ENCODE results near the gene TRAK1. TPM values are rescaled to one million over a fixed set of nuclear protein-coding genes. Genes with fewer than 3 reads are reported as not detected.
"Not testable (repeated sequence)": the region's sequence is repeated elsewhere in the genome, so short reads cannot be mapped to it uniquely, and the experiment has no call there.

The TRAK1 gene
- total RNA-seq = 49.6 TPM
- long read RNA-seq, full-length matches to known transcripts = 5 of 82 reads
- long read RNA-seq, partial matches to known transcripts = 55 of 82 reads
- long read RNA-seq, other reads (novel, unspliced or antisense) = 22 of 82 reads

- H3K27ac ChIP-seq = peak within 1 kb of the TSS; percentile 49
- no peak for TF ChIP-seq CTCF (IDR thresholded peaks at IDR 0.05)
- peaks cover 26% of the 10 kb centered on the region for H3K36me3 ChIP-seq
- ATAC-seq (no peak), DNase-seq (no peak)
- H3K4me1 ChIP-seq = no peaks in the 10 kb centered on the region
- H3K4me3 ChIP-seq = peak within 1 kb of the TSS; percentile 5
- no peaks in the 10 kb centered on the region for H3K9me3 ChIP-seq
- intact Hi-C loops (cut with DNase I) = loop anchor here (10.0 kb wide), 1 partner anchor 196 kb away; no protein-coding TSS in a partner anchor
- H3K27me3 ChIP-seq = no peaks in the 10 kb centered on the region
Observed at GRCh38 chr3:42090973-42091731, at the start of gene TRAK1. Gene TRAK1 (plus strand): TSS chr3:42091357. CDS start chr3:42091470, 113 bp downstream.

- peaks cover 27% of the 10 kb centered on the region for H3K4me1 ChIP-seq
- no peak for TF ChIP-seq CTCF (IDR thresholded peaks at IDR 0.05)
- intact Hi-C loops (cut with DNase I) = no loop called here
- no peak for DNase-seq
- ATAC-seq = peak; percentile 13
- H3K27ac ChIP-seq = peak overlapping the region; percentile 38
- no peaks in the 10 kb centered on the region for H3K9me3 ChIP-seq
- H3K36me3 ChIP-seq = no peaks in the 10 kb centered on the region
- no peak overlapping the region for H3K4me3 ChIP-seq
- H3K27me3 ChIP-seq = no peaks in the 10 kb centered on the region
Observed at GRCh38 chr3:42042747-42043098, 48.4 kb upstream of the TRAK1 start.

- no peaks in the 10 kb centered on the region for H3K9me3 ChIP-seq
- H3K36me3 ChIP-seq = no peaks in the 10 kb centered on the region
- intact Hi-C loops (cut with DNase I) = no loop called here
- H3K4me1 ChIP-seq = peaks cover 27% of the 10 kb centered on the region
- no peak overlapping the region for H3K4me3 ChIP-seq
- no peak for DNase-seq
- H3K27ac ChIP-seq = peak overlapping the region; percentile 38
- TF ChIP-seq CTCF (IDR thresholded peaks at IDR 0.05) = no peak
- ATAC-seq = peak; percentile 62
- H3K27me3 ChIP-seq = no peaks in the 10 kb centered on the region
Observed at GRCh38 chr3:42043099-42043813, 47.9 kb upstream of the TRAK1 start.

- DNase-seq (no peak), ATAC-seq (no peak)
- Histone ChIP-seq H3K4me3 (no peak overlapping the region), H3K9me3 (no peaks in the 10 kb centered on the region), H3K27me3 (no peaks in the 10 kb centered on the region), H3K36me3 (no peaks in the 10 kb centered on the region), H3K27ac (no peak overlapping the region), H3K4me1 (peaks cover 27% of the 10 kb centered on the region)
- no peak for TF ChIP-seq CTCF (IDR thresholded peaks at IDR 0.05)
- intact Hi-C loops (cut with DNase I) = no loop called here
Observed at GRCh38 chr3:42045708-42046243, 45.4 kb upstream of the TRAK1 start.

- H3K27me3 ChIP-seq; H3K36me3 ChIP-seq; H3K9me3 ChIP-seq; H3K4me3 ChIP-seq; DNase-seq; ATAC-seq; intact Hi-C loops (cut with DNase I); H3K27ac ChIP-seq: not testable (repeated sequence)
- peaks cover 31% of the 10 kb centered on the region for H3K4me1 ChIP-seq
Observed at GRCh38 chr3:42048526-42048925, 42.6 kb upstream of the TRAK1 start.

- no peak for ATAC-seq
- no peak for DNase-seq
- H3K36me3 ChIP-seq = no peaks in the 10 kb centered on the region
- peaks cover 18% of the 10 kb centered on the region for H3K4me1 ChIP-seq
- no peak overlapping the region for H3K4me3 ChIP-seq
- H3K9me3 ChIP-seq = no peaks in the 10 kb centered on the region
- intact Hi-C loops (cut with DNase I) = no loop called here
- no peak for TF ChIP-seq CTCF (IDR thresholded peaks at IDR 0.05)
- no peaks in the 10 kb centered on the region for H3K27me3 ChIP-seq
- H3K27ac ChIP-seq = no peak overlapping the region
Observed at GRCh38 chr3:42050126-42050525, 41.0 kb upstream of the TRAK1 start.

All from upper lobe of right lung (tissue), 1 donor.